Measurements from ENCODE around the gene LRRTM4. TPM values are rescaled to one million over a fixed set of nuclear protein-coding genes. Genes with fewer than 3 reads are reported as not detected.

Gene LRRTM4
- total RNA-seq, 1 experiment from 2014 or later = 0.23 TPM

DNA sequence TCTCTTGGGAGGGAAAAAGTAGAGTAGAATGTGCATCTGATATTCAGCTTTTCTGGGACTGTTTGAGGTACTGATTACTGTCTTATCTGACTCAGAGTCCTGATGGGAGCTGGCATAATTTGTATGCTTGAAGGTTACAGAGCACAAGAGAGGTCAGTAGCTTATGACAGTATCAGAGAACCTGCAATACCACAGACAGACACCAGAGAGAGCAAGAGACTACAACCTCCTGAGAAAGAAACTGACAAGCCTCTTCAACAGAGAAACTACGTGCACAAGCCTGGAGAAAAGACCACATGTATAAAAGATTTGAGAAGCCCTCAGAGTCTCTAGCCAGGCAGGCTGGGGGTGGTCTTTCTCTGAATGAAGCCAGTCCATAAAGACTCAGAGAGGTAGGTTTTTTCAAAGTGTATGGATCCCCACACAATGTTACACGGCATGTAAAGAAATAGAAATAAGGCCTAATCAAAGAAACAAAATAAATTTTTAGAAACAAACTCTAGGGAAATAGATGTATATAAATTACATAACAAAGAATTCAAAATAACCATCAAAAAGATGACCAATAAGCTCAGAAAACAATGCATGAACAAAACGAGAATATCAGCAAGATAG lies 568.3 kb downstream of the LRRTM4 start:
- ATAC-seq = 0 out of 2 replicates have a peak, but pooled peaks have one; percentile 58
- H3K27me3 ChIP-seq (ENCODE audit: control insufficient read depth, insufficient read depth, low read length) = no peaks in the 10 kb centered on the region
- TF ChIP-seq, protein P1, sequence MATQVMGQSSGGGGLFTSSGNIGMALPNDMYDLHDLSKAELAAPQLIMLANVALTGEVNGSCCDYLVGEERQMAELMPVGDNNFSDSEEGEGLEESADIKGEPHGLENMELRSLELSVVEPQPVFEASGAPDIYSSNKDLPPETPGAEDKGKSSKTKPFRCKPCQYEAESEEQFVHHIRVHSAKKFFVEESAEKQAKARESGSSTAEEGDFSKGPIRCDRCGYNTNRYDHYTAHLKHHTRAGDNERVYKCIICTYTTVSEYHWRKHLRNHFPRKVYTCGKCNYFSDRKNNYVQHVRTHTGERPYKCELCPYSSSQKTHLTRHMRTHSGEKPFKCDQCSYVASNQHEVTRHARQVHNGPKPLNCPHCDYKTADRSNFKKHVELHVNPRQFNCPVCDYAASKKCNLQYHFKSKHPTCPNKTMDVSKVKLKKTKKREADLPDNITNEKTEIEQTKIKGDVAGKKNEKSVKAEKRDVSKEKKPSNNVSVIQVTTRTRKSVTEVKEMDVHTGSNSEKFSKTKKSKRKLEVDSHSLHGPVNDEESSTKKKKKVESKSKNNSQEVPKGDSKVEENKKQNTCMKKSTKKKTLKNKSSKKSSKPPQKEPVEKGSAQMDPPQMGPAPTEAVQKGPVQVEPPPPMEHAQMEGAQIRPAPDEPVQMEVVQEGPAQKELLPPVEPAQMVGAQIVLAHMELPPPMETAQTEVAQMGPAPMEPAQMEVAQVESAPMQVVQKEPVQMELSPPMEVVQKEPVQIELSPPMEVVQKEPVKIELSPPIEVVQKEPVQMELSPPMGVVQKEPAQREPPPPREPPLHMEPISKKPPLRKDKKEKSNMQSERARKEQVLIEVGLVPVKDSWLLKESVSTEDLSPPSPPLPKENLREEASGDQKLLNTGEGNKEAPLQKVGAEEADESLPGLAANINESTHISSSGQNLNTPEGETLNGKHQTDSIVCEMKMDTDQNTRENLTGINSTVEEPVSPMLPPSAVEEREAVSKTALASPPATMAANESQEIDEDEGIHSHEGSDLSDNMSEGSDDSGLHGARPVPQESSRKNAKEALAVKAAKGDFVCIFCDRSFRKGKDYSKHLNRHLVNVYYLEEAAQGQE (IDR thresholded peaks at IDR 0.05; ENCODE audit: insufficient read depth in 1 of 2, low read depth in 2 of 2, low read length in 1 of 2) = no peak
- TF ChIP-seq CTCF (IDR thresholded peaks at IDR 0.05) = peak; percentile 74
- ChIA-PET POLR2A (no interaction called here), CTCF (no interaction called here)
- H3K9me3 ChIP-seq (ENCODE audit: control insufficient read depth, insufficient read depth, low read depth, low read length) = no peaks in the 10 kb centered on the region
- intact Hi-C loops (cut with micrococcal nuclease; ENCODE audit: unreplicated experiment) (no loop called here), in situ Hi-C loops (cut with HindIII; ENCODE audit: low pct_unique_long_range_greater_than_20kb, low sequenced_read_pairs) (no loop called here)
- H3K36me3 ChIP-seq (ENCODE audit: control insufficient read depth, insufficient read depth, low read length) = no peaks in the 10 kb centered on the region
- H3K4me1 ChIP-seq (ENCODE audit: control insufficient read depth, insufficient read depth, low read length) = no peaks in the 10 kb centered on the region
- BruUV-seq (replicated peaks) = no TSS peak
- peak; percentile 61 for DNase-seq (ENCODE audit: low read depth, low spot score)
- H3K4me3 ChIP-seq (ENCODE audit: low read depth in 2 of 2, low read length in 2 of 2) = no peak overlapping the region
- no peak overlapping the region for H3K27ac ChIP-seq (ENCODE audit: low read length)

DNA sequence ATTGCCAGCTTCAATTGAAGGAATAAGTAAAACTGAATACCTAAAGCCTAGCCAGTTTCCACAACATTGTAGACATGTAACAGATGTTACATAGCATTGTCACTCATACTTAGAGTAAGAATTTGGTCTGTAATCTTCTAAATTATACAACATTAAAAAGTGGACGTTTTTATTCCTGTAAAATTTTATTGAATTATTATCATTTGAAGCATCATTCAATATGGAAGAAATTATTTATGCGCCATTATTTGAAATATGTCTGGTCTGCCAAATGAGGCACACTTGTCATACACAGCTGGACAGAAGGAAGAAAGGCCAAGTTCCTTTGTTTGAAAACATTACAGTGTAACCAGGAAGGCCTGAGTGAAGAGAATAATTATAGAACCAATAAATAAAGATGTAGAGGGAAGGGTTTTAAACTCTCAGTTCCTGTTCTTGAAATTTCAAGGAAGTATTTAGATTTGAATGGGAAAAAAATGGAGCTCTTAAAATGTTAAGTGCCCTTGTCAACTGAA lies 575.5 kb downstream of the LRRTM4 start:
- H3K36me3 ChIP-seq (ENCODE audit: control insufficient read depth, insufficient read depth, low read length) = no peaks in the 10 kb centered on the region
- no peak overlapping the region for H3K27ac ChIP-seq (ENCODE audit: low read length)
- no peak overlapping the region for H3K4me3 ChIP-seq (ENCODE audit: low read depth in 2 of 2, low read length in 2 of 2)
- ChIA-PET POLR2A (no interaction called here), CTCF (no interaction called here)
- intact Hi-C loops (cut with micrococcal nuclease; ENCODE audit: unreplicated experiment) = no loop called here
- no peak for TF ChIP-seq POLR2AphosphoS5 (IDR thresholded peaks at IDR 0.05; ENCODE audit: low read depth, low read length)
- TF ChIP-seq, protein P1 (IDR thresholded peaks at IDR 0.05; ENCODE audit: insufficient read depth in 1 of 2, low read depth in 2 of 2, low read length in 1 of 2) = no peak
- no peak for TF ChIP-seq TCF7L2 (IDR thresholded peaks at IDR 0.05; ENCODE audit: low read depth, low read length)
- TF ChIP-seq SIN3A (IDR thresholded peaks at IDR 0.05; ENCODE audit: borderline replicate concordance, insufficient read depth, low read depth, low read length) = no peak
- TF ChIP-seq CTCF (IDR thresholded peaks at IDR 0.05) = no peak
- H3K9me3 ChIP-seq (ENCODE audit: control insufficient read depth, insufficient read depth, low read depth, low read length) = no peaks in the 10 kb centered on the region
- H3K27me3 ChIP-seq (ENCODE audit: control insufficient read depth, insufficient read depth, low read length) = no peaks in the 10 kb centered on the region
- BruUV-seq (replicated peaks) = no TSS peak
- no peaks in the 10 kb centered on the region for H3K4me1 ChIP-seq (ENCODE audit: control insufficient read depth, insufficient read depth, low read length)
- ATAC-seq (no peak), DNase-seq (ENCODE audit: low read depth, low spot score) (no peak)
- in situ Hi-C loops (cut with HindIII; ENCODE audit: low pct_unique_long_range_greater_than_20kb, low sequenced_read_pairs) = no loop called here
